ENCODE measurements around the gene ATP2A3. TPM values are rescaled to one million over a fixed set of nuclear protein-coding genes. Genes with fewer than 3 reads are reported as not detected.

Gene ATP2A3
- total and polyA plus RNA-seq, 11 donors = 3.3 to 21.8 (median 7.0) TPM

GRCh38 chr17:3900646-3901045 lies 63.6 kb downstream of the ATP2A3 start:
- ATAC-seq (no peak), DNase-seq (no peak)
- no peaks in the 10 kb centered on the region for H3K27me3 ChIP-seq
- no peak for TF ChIP-seq CTCF (IDR thresholded peaks at IDR 0.05)
- TF ChIP-seq POLR2A (IDR thresholded peaks at IDR 0.05) = no peak
- H3K36me3 ChIP-seq = no peaks in the 10 kb centered on the region
- peaks cover 0 to 10% (median 5%) of the 10 kb centered on the region in 12 donors for H3K4me1 ChIP-seq
- H3K27ac ChIP-seq = no peak overlapping the region
- H3K9me3 ChIP-seq = no peaks in the 10 kb centered on the region
- WGBS, 4 donors = 69 to 76% (median 74%) methylated on average over 6 of the region's 6 CpGs
- no peak overlapping the region for H3K4me3 ChIP-seq
- intact Hi-C loops (cut with DNase I) = loop anchor here in 1 of 10 donors (5.0 kb wide), 1 partner anchor 33 kb away; no protein-coding TSS in a partner anchor

GRCh38 chr17:3897731-3898130 lies 66.5 kb downstream of the ATP2A3 start:
- Histone ChIP-seq H3K9me3 (no peaks in the 10 kb centered on the region), H3K4me1 (peaks cover 4 to 35% (median 29%) of the 10 kb centered on the region in 12 donors), H3K27ac (no peak overlapping the region), H3K4me3 (no peak overlapping the region), H3K36me3 (no peaks in the 10 kb centered on the region), H3K27me3 (no peaks in the 10 kb centered on the region)
- WGBS, 4 donors = 89 to 98% (median 95%) methylated on average over 8 to 12 of the region's 12 CpGs
- TF ChIP-seq CTCF (IDR thresholded peaks at IDR 0.05) = no peak
- TF ChIP-seq POLR2A (IDR thresholded peaks at IDR 0.05) = no peak
- intact Hi-C loops (cut with DNase I) = no loop called here
- ATAC-seq = no peak
- no peak for DNase-seq

- ATAC-seq = no peak
Observed at GRCh38 chr17:3896968-3897235, 67.3 kb downstream of the ATP2A3 start.

More at GRCh38 chr17:3896968-3897235, 67.3 kb downstream of the ATP2A3 start:
- 78 to 83% (median 81%) methylated on average over 6 of the region's 6 CpGs for WGBS, 4 donors
- no peak for TF ChIP-seq POLR2A (IDR thresholded peaks at IDR 0.05)
- no peak for TF ChIP-seq CTCF (IDR thresholded peaks at IDR 0.05)
- H3K27me3 ChIP-seq = no peaks in the 10 kb centered on the region
- no peak overlapping the region for H3K27ac ChIP-seq
- intact Hi-C loops (cut with DNase I) = no loop called here
- H3K4me1 ChIP-seq = peaks cover 4 to 42% (median 33%) of the 10 kb centered on the region in 12 donors
- DNase-seq = no peak
- no peaks in the 10 kb centered on the region for H3K36me3 ChIP-seq
- H3K9me3 ChIP-seq = no peaks in the 10 kb centered on the region
- no peak overlapping the region for H3K4me3 ChIP-seq

Data from heart left ventricle (tissue), 16 donors.